Heart left ventricle (tissue), 16 donors: ENCODE data around the gene ACOXL. TPM values are rescaled to one million over a fixed set of nuclear protein-coding genes. Genes with fewer than 3 reads are reported as not detected.
A peak's percentile ranks its signal among the peaks of the same experiment; 100 is the strongest.

Source experiments
- ATAC-seq, 4 donors: fragments of 200-7000 bp; cut with Tn5 transposase; one replicate each; pipeline ENCODE4 v1.9.1; 2020 to 2022; ENCODE audit warnings: moderate library complexity in 4 of 4, mild to moderate bottlenecking in 3 of 4, moderate number of reproducible peaks in 1 of 4
- DNase-seq, 5 donors: peaks; one replicate each; pipeline ENCODE4 v3.0.0-alpha.2; 2020
- H3K27ac ChIP-seq, 12 donors: fragments of 200-600 bp; sonication (generic) in 4 of 12; one replicate each; pipeline versions ENCODE4 v1.5.0 to v1.8.0; 2016 to 2022; ENCODE audit warnings: mild to moderate bottlenecking in 2 of 12
- H3K27me3 ChIP-seq, 9 donors: fragments of 200-600 bp; sonication (generic) in 2 of 9; one replicate each; pipeline versions ENCODE4 v1.5.1 to v1.8.0; 2016 to 2022; ENCODE audit warnings: mild to moderate bottlenecking in 3 of 9
- H3K36me3 ChIP-seq, 9 donors: fragments of 200-600 bp; sonication (generic) in 2 of 9; one replicate each; pipeline versions ENCODE4 v1.5.0 to v1.8.0; 2018 to 2022; ENCODE audit warnings: mild to moderate bottlenecking in 2 of 9
- H3K4me1 ChIP-seq, 12 donors: fragments of 200-600 bp; sonication (generic) in 4 of 12; one replicate each; pipeline versions ENCODE4 v1.5.0 to v1.8.0; 2016 to 2022; ENCODE audit warnings: mild to moderate bottlenecking in 3 of 12
- H3K4me3 ChIP-seq, 12 donors: fragments of 200-600 bp; sonication (generic) in 4 of 12; one replicate each; pipeline versions ENCODE4 v1.5.0 to v1.8.0; 2017 to 2022; ENCODE audit warnings: mild to moderate bottlenecking in 9 of 12, moderate library complexity in 4 of 12
- H3K9me3 ChIP-seq, 12 donors: fragments of 200-600 bp; sonication (generic) in 4 of 12; one replicate each; pipeline versions ENCODE4 v1.5.0 to v1.8.0; 2016 to 2022; ENCODE audit warnings: mild to moderate bottlenecking in 1 of 12
- CTCF ChIP-seq, 12 donors: fragments of 200-600 bp; sonication (generic) in 4 of 12; IDR thresholded peaks; one replicate each; pipeline versions ENCODE4 v1.5.0 to v1.8.0; 2018 to 2022; ENCODE audit warnings: antibody characterized with exemption in 12 of 12, mild to moderate bottlenecking in 5 of 12
- POLR2A ChIP-seq, 2 donors: fragments of 450-650 bp; IDR thresholded peaks; one replicate each; pipeline ENCODE4 v1.6.1; 2017; ENCODE audit warnings: antibody characterized with exemption in 2 of 2, mild to moderate bottlenecking in 2 of 2, moderate library complexity in 2 of 2
- WGBS, 4 donors: extraction: QIAGEN DNeasy Blood & Tissue Kit in 2 of 4; methylation state at CpG; one replicate each; pipeline versions ENCODE4 v1.1.5 to v1.1.7; 2013 to 2018; 5-methylcytosine and 5-hydroxymethylcytosine counted together
- intact Hi-C, 10 donors: fragments of 100-400 bp; cut with DNase I; formaldehyde crosslinking; loops; one replicate each; pipeline versions ENCODE4 v1.11.1 to v1.14.2; 2022
- polyA plus RNA-seq, 2 donors: library from polyadenylated mRNA; stranded (reverse); fragments of 200-250 nt; gene quantifications; one replicate each; pipeline ENCODE4 v1.2.3, GENCODE V29; 2013
- total RNA-seq, 9 donors: library from RNA; depleted of rRNA in 2 of 9; stranded (reverse); fragments of >200 nt in 2 of 9; fragmentation: NEBNext Ultra II Directional in 3 of 9; extraction: Animal tissue kit (Norgen Biotek cat#: 25700) in 3 of 9; gene quantifications; one replicate each; pipeline versions ENCODE4 v1.1.0 to v1.2.4, GENCODE V29; 2016 to 2023
- donor health status: ischemic (EF 13 %, LVEDD 7.1; RV severe dilation, severe dysfunction).
- donor health status: healthy with polysubstance abuse.
- donor health status: DM: no; HTN: yes; CAD: no.
- donor health status: DM: no; HTN: no; CAD: no.
- donor health status: ischemic (EF 25% LVEDD 6.9; RV normal size, moderate dysfunction).
- donor health status: ischemic (EF 25% LVEDD 5.7; RV mildly dilated, moderate dysfunction).
- donor health status: healthy.
- donor health status: DM: yes; HTN: yes; CAD: no.
- donor health status: ischemic (EF 35%, LVEDD 5.7; RV mildly dilated, moderate dysfunction).
- donor health status: nonischemic (EF 11% LVEDD 7.7; RV severe dilation, severe dysfunction).
- donor health status: DM: yes; HTN: yes; CAD: no.
- donor health status: PGD.
- donor health status: ischemic (EF 29% LVEDD 5.4; RV normal size, mild dysfunction).
- donor health status: nonischemic (EF 23%, LVEDD 6.1; RV moderate dilation, normal function).

ACOXL gene
- total and polyA plus RNA-seq, 11 donors, result 0.25 TPM; not detected in 10

- Histone ChIP-seq H3K4me3 (no peak overlapping the region), H3K9me3 (no peaks in the 10 kb centered on the region), H3K27me3 (peaks cover 0 to 19% (median 0%) of the 10 kb centered on the region in 9 donors), H3K4me1 (peaks cover 0 to 3% (median 0%) of the 10 kb centered on the region in 12 donors), H3K36me3 (no peaks in the 10 kb centered on the region), H3K27ac (no peak overlapping the region)
- TF ChIP-seq CTCF (IDR thresholded peaks at IDR 0.05) (no peak), POLR2A (IDR thresholded peaks at IDR 0.05) (no peak)
- 74 to 89% (median 86%) methylated on average over 4 of the region's 4 CpGs for WGBS, 4 donors
- ATAC-seq (no peak), DNase-seq (no peak)
- intact Hi-C loops, result no loop called here
Measured at GRCh38 chr2:110791435-110791834, 59.1 kb downstream of the ACOXL start.

GRCh38 chr2:110793034-110793433 lies 60.7 kb downstream of the ACOXL start:
- Histone ChIP-seq H3K4me3 (no peak overlapping the region), H3K36me3 (no peaks in the 10 kb centered on the region), H3K9me3 (no peaks in the 10 kb centered on the region), H3K4me1 (peaks cover 0 to 3% (median 0%) of the 10 kb centered on the region in 12 donors), H3K27ac (no peak overlapping the region), H3K27me3 (peaks cover 0 to 19% (median 0%) of the 10 kb centered on the region in 9 donors)
- TF ChIP-seq CTCF (IDR thresholded peaks at IDR 0.05), result no peak
- TF ChIP-seq POLR2A (IDR thresholded peaks at IDR 0.05), result no peak
- 84 to 89% (median 87%) methylated on average over 4 of the region's 4 CpGs for WGBS, 4 donors
- intact Hi-C loops, result no loop called here
- ATAC-seq (no peak), DNase-seq (no peak)

GRCh38 chr2:110794390-110794789 lies 62.0 kb downstream of the ACOXL start:
- Histone ChIP-seq H3K27me3 (peaks cover 0 to 19% (median 0%) of the 10 kb centered on the region in 9 donors), H3K9me3 (no peaks in the 10 kb centered on the region), H3K4me3 (no peak overlapping the region), H3K36me3 (no peaks in the 10 kb centered on the region), H3K4me1 (peaks cover 0 to 3% (median 0%) of the 10 kb centered on the region in 12 donors), H3K27ac (no peak overlapping the region)
- TF ChIP-seq POLR2A (IDR thresholded peaks at IDR 0.05) (no peak), CTCF (IDR thresholded peaks at IDR 0.05) (no peak)
- WGBS, 4 donors, result 34 to 46% (median 38%) methylated on average over 4 of the region's 4 CpGs
- peak in 1 of 4 donors; percentile 65 for ATAC-seq
- intact Hi-C loops, result no loop called here
- no peak for DNase-seq

GRCh38 chr2:110794951-110795350 lies 62.6 kb downstream of the ACOXL start:
- ATAC-seq (no peak), DNase-seq (no peak)
- Histone ChIP-seq H3K27me3 (peaks cover 0 to 19% (median 0%) of the 10 kb centered on the region in 9 donors), H3K4me1 (peaks cover 0 to 3% (median 0%) of the 10 kb centered on the region in 12 donors), H3K4me3 (no peak overlapping the region), H3K9me3 (no peaks in the 10 kb centered on the region), H3K27ac (no peak overlapping the region), H3K36me3 (no peaks in the 10 kb centered on the region)
- no peak for TF ChIP-seq POLR2A (IDR thresholded peaks at IDR 0.05)
- TF ChIP-seq CTCF (IDR thresholded peaks at IDR 0.05), result no peak
- 91 to 95% (median 93%) methylated on average over 8 of the region's 8 CpGs for WGBS, 4 donors
- intact Hi-C loops, result no loop called here
